ENCODE results near the gene UBAC2.

The UBAC2 gene

DNA sequence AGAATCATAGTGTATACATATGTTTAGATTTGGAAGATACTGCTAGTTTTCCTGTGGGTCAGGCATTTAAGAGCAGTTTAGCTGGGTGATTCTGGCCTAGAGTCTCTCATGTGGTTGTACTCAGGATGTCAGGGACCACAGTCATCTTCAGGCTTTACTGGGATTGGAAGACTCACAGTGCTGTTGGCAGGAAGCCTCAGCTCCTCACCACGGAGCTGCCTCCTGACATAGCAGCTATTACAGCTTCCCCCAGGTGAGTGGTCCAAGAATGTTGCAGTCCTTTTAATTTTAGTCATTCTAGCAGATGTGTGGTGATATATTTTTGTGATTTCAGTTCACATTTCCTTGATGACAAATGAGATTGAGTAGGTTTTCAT lies 74.4 kb downstream of the UBAC2 start:
- no peaks in the 10 kb centered on the region for H3K9me3 Mint-ChIP-seq
- peaks cover 99% of the 10 kb centered on the region for H3K4me1 Mint-ChIP-seq (ENCODE audit: low read depth)
- peaks cover 69% of the 10 kb centered on the region for H3K36me3 Mint-ChIP-seq (ENCODE audit: low read depth)
- H3K27me3 Mint-ChIP-seq = no peaks in the 10 kb centered on the region
- H3K27ac Mint-ChIP-seq = peak overlapping the region; percentile 81
- peak overlapping the region; percentile 35 for H3K4me3 Mint-ChIP-seq

GRCh38 chr13:99276706-99277105 lies 76.1 kb downstream of the UBAC2 start:
- Mint-ChIP-seq H3K4me1 (ENCODE audit: low read depth) (peaks cover 99% of the 10 kb centered on the region), H3K36me3 (ENCODE audit: low read depth) (peaks cover 70% of the 10 kb centered on the region), H3K27ac (peak overlapping the region; percentile 70), H3K27me3 (no peaks in the 10 kb centered on the region), H3K4me3 (no peak overlapping the region), H3K9me3 (no peaks in the 10 kb centered on the region)

GRCh38 chr13:99277629-99278028 lies 77.0 kb downstream of the UBAC2 start:
- Mint-ChIP-seq H3K36me3 (ENCODE audit: low read depth) (peaks cover 61% of the 10 kb centered on the region), H3K9me3 (no peaks in the 10 kb centered on the region), H3K27ac (no peak overlapping the region), H3K4me1 (ENCODE audit: low read depth) (peaks cover 99% of the 10 kb centered on the region), H3K27me3 (no peaks in the 10 kb centered on the region), H3K4me3 (no peak overlapping the region)

- Mint-ChIP-seq H3K36me3 (ENCODE audit: low read depth) (peaks cover 55% of the 10 kb centered on the region), H3K9me3 (no peaks in the 10 kb centered on the region), H3K4me1 (ENCODE audit: low read depth) (peaks cover 99% of the 10 kb centered on the region), H3K27me3 (no peaks in the 10 kb centered on the region), H3K27ac (no peak overlapping the region), H3K4me3 (no peak overlapping the region)
Observed at GRCh38 chr13:99278200-99278599, 77.5 kb downstream of the UBAC2 start.

GRCh38 chr13:99278843-99279242 lies 78.2 kb downstream of the UBAC2 start:
- Mint-ChIP-seq H3K4me3 (peak overlapping the region; percentile 11), H3K9me3 (no peaks in the 10 kb centered on the region), H3K4me1 (ENCODE audit: low read depth) (peaks cover 99% of the 10 kb centered on the region), H3K27me3 (no peaks in the 10 kb centered on the region), H3K27ac (no peak overlapping the region), H3K36me3 (ENCODE audit: low read depth) (peaks cover 49% of the 10 kb centered on the region)

DNA sequence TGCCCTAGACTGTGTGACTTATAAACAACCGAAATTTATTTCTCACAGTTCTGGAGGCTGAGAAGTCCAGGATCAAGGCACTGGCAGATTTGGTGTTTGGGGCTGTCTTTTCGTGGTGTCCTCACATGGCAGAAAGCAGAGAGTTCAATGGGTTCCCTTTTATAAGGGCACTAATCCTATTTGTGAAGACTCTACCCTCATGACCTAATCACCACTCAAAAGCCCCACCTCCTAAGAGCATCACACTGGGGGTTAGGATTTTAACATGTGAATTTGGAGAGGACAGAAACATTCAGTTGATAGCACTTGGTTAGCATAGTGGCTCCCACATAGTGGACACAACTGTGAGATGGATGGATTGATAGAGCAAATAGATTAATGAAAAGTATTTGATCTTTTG lies 79.0 kb downstream of the UBAC2 start:
- Mint-ChIP-seq H3K9me3 (no peaks in the 10 kb centered on the region), H3K36me3 (ENCODE audit: low read depth) (peaks cover 45% of the 10 kb centered on the region), H3K27ac (peak overlapping the region; percentile 21), H3K27me3 (no peaks in the 10 kb centered on the region), H3K4me3 (no peak overlapping the region), H3K4me1 (ENCODE audit: low read depth) (peaks cover 99% of the 10 kb centered on the region)

- Mint-ChIP-seq H3K9me3 (no peaks in the 10 kb centered on the region), H3K36me3 (ENCODE audit: low read depth) (peaks cover 45% of the 10 kb centered on the region)
Observed at GRCh38 chr13:99280166-99280565, 79.5 kb downstream of the UBAC2 start.

GRCh38 chr13:99281811-99282263 lies 81.2 kb downstream of the UBAC2 start:
- Mint-ChIP-seq H3K9me3 (no peaks in the 10 kb centered on the region), H3K36me3 (ENCODE audit: low read depth) (peaks cover 39% of the 10 kb centered on the region), H3K4me1 (ENCODE audit: low read depth) (peaks cover 98% of the 10 kb centered on the region), H3K4me3 (no peak overlapping the region), H3K27ac (peak overlapping the region; percentile 74), H3K27me3 (no peaks in the 10 kb centered on the region)

More at GRCh38 chr13:99280166-99280565, 79.5 kb downstream of the UBAC2 start:
- no peaks in the 10 kb centered on the region for H3K27me3 Mint-ChIP-seq
- H3K4me1 Mint-ChIP-seq (ENCODE audit: low read depth) = peaks cover 99% of the 10 kb centered on the region
- H3K27ac Mint-ChIP-seq = no peak overlapping the region
- H3K4me3 Mint-ChIP-seq = no peak overlapping the region

DNA sequence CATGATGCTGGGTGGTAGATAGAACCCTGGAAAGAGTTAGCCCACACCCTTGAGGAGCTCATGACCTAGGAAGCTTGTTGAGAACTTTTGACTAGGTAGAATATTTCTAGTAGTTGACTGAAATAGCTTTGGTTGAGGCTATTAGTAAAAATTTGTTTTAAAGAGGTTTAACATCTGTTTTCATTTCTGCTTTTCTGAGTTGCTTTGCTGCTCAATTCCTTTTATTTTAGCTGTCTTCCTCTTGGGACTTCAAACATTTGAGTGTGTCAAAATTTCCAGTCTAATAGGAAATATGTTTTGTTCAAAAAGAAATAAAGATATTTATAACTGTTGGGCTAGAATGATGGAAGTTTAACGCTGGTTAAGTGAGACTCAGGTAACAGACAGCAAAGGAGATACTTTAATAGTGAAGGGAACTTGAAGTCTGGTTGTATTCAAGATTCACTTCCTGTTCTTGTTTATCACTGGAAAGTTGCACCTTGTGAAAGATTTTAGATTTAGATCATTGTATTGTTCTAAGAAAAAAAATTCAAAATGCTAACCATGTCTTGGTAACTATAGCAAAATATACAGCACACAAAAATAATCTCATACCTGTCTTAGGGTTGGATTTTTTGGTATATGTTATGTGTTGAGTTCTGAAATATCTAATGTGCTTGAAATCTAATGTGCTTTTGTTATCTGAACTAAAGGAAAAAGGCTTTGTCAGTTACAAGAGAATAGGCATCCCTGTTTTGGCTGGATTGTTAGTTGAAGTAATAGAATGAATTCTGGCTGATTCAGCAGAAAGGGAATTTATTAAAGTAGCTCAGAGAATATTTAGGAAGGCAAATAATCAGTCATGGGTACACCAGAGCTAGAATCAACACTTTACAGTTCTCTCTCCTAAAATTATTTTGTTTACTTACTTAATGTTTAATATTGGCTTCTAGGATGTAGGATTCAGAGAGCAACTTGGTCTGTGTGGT lies 81.9 kb downstream of the UBAC2 start:
- Mint-ChIP-seq H3K4me3 (peak overlapping the region; percentile 42), H3K36me3 (ENCODE audit: low read depth) (peaks cover 38% of the 10 kb centered on the region), H3K27me3 (no peaks in the 10 kb centered on the region), H3K9me3 (no peaks in the 10 kb centered on the region), H3K27ac (peak overlapping the region; percentile 74), H3K4me1 (ENCODE audit: low read depth) (peaks cover 99% of the 10 kb centered on the region)

- no peak overlapping the region for H3K4me3 Mint-ChIP-seq
- no peaks in the 10 kb centered on the region for H3K27me3 Mint-ChIP-seq
- H3K4me1 Mint-ChIP-seq (ENCODE audit: low read depth) = peaks cover 99% of the 10 kb centered on the region
- H3K36me3 Mint-ChIP-seq (ENCODE audit: low read depth) = peaks cover 39% of the 10 kb centered on the region
- H3K9me3 Mint-ChIP-seq = no peaks in the 10 kb centered on the region
- peak overlapping the region; percentile 26 for H3K27ac Mint-ChIP-seq
Observed at GRCh38 chr13:99285432-99286182, 85.0 kb downstream of the UBAC2 start.

DNA sequence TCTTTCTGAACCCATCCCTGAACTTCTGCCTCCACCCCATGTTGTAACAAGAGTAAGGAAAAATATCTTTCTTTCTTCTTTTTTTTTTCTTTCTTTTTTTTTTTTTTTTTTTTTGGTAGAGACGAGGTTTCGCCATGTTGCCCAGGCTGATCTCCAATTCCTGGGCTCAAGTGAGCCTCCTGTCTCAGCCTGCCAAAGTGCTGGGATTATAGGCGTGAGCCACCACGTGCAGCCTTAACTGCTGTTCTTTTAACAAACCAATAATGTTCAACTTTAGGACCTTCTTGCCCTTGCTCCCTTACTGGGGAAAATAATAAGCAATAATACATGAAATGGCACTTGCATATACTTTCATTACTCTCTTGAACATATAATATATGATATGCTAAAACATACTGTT lies 86.9 kb downstream of the UBAC2 start:
- Mint-ChIP-seq H3K27me3 (no peaks in the 10 kb centered on the region), H3K36me3 (ENCODE audit: low read depth) (peaks cover 55% of the 10 kb centered on the region), H3K4me3 (peak overlapping the region; percentile 67), H3K4me1 (ENCODE audit: low read depth) (peaks cover 96% of the 10 kb centered on the region), H3K9me3 (no peaks in the 10 kb centered on the region), H3K27ac (peak overlapping the region; percentile 96)

DNA sequence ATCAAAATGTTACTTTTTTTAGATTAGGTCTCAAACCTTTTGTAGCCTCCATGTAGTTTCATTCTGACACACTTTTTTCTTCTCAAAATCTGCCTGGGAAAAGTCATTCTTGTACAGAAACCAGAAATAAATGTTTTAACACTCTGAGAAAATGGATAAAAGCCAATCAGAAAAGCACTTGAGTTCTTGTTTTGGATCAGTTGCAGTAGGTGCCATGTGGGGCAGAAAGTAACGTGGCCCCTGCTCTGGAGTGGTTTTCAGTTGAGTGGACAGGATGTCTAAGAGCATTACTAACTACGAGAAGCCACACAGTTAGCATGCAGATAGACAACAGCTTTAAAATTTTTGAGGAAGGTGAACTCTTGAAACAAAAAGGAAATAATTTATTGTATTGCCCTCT lies 87.4 kb downstream of the UBAC2 start:
- peak overlapping the region; percentile 67 for H3K4me3 Mint-ChIP-seq
- peak overlapping the region; percentile 96 for H3K27ac Mint-ChIP-seq
- no peaks in the 10 kb centered on the region for H3K9me3 Mint-ChIP-seq
- H3K4me1 Mint-ChIP-seq (ENCODE audit: low read depth) = peaks cover 96% of the 10 kb centered on the region
- H3K27me3 Mint-ChIP-seq = no peaks in the 10 kb centered on the region
- H3K36me3 Mint-ChIP-seq (ENCODE audit: low read depth) = peaks cover 60% of the 10 kb centered on the region

GRCh38 chr13:99289271-99289670 lies 88.6 kb downstream of the UBAC2 start:
- Mint-ChIP-seq H3K4me1 (ENCODE audit: low read depth) (peaks cover 96% of the 10 kb centered on the region), H3K36me3 (ENCODE audit: low read depth) (peaks cover 72% of the 10 kb centered on the region), H3K9me3 (no peaks in the 10 kb centered on the region), H3K27me3 (no peaks in the 10 kb centered on the region), H3K4me3 (no peak overlapping the region), H3K27ac (peak overlapping the region; percentile 83)

DNA sequence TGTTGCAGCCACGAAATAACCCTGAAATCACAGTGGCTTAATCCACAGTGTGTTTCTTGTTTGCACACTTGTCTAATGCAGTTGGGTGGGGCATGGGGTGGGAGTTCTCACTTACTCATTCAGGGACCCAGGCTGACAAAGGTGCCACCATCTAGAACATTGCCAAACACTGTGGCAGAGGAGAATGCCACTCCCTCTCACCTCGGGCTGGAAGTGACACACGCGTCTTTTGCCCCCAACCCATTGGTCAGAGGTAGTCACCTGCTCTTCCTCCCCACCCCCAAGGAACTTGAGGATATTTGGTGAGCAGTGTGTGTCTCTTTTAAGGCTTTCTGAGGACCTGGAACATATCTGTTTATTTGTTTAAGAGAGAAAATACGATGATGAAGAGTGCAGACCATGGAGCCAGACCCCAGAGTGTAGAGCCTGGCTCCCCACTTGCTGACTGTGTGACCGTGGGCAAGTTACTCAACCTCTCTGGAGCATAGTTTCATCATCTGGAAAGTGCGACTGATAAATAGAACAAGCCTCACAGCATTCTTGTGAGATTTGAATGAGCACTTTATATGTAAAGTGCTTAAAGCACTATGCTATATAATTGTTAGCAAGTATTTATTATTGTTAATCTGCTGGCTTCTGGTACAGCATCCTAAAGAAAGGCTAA lies 89.2 kb downstream of the UBAC2 start:
- no peaks in the 10 kb centered on the region for H3K27me3 Mint-ChIP-seq
- H3K4me1 Mint-ChIP-seq (ENCODE audit: low read depth) = peaks cover 95% of the 10 kb centered on the region
- H3K36me3 Mint-ChIP-seq (ENCODE audit: low read depth) = peaks cover 71% of the 10 kb centered on the region
- peak overlapping the region; percentile 83 for H3K27ac Mint-ChIP-seq
- no peaks in the 10 kb centered on the region for H3K9me3 Mint-ChIP-seq
- H3K4me3 Mint-ChIP-seq = peak overlapping the region; percentile 39

DNA sequence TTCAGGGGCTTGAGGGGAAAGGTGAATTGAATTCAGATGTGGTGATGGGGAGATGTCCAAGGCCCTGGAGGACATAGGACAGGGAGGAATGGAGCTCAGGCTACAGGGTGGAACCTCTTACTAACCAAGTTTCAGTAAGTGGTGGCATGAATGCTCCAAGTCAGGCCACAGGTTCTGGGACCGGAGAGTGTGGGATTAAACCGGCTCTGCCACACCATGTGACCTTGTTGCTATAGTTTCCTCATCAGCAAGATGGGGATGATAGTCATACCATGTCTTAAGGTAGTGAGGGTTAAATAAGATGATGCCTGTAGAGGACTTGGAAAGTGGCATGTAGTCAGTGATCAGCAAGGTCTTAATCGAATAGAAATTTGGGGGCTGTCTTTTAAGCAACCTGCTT lies 90.2 kb downstream of the UBAC2 start:
- H3K27me3 Mint-ChIP-seq = no peaks in the 10 kb centered on the region
- peaks cover 79% of the 10 kb centered on the region for H3K36me3 Mint-ChIP-seq (ENCODE audit: low read depth)
- peak overlapping the region; percentile 83 for H3K27ac Mint-ChIP-seq
- no peaks in the 10 kb centered on the region for H3K9me3 Mint-ChIP-seq
- peaks cover 95% of the 10 kb centered on the region for H3K4me1 Mint-ChIP-seq (ENCODE audit: low read depth)
- no peak overlapping the region for H3K4me3 Mint-ChIP-seq

Measured in stimulated activated naive CD8-positive, alpha-beta T cell treated with anti-CD3 and anti-CD28 coated beads, Interleukin-15, Interleukin-2, amounts not matched to agents 100 ng/mL and 50 ng/mL, for 24 hours (primary cell).